HG03460 (cell line): ENCODE measurements around the gene ZNF521.
"Not testable (repeated sequence)": the region's sequence is repeated elsewhere in the genome, so short reads cannot be mapped to it uniquely, and the experiment has no call there.

Experiments used
- ATAC-seq: cut with Tn5 transposase; IDR thresholded peaks from one replicate; pipeline ENCODE4 v1.9.1; 2021; ENCODE audit not compliant: unreplicated experiment

The ZNF521 gene

GRCh38 chr18:25047983-25048382, 304.0 kb downstream of the ZNF521 start:
- ATAC-seq, result no peak

DNA sequence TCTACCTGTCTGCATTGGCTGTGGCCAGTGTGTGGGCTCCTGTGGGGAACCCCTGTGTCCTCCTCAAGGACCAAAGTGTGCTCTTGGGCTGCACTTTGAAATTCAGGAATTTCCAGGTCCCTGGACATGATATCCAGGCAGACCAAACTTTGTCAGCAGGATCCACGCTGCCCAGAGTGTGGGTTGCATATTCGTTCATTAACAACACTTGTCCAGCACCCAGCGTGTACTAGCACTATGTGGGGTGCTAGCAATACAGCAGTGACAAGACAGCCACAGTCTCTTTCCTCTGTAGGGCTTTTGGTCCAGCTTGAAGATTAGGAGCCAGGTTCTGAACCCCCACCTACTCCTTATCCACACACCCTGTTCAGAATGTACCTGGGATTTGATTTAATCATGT, 304.5 kb downstream of the ZNF521 start:
- no peak for ATAC-seq

GRCh38 chr18:25044694-25045093, 307.3 kb downstream of the ZNF521 start:
- ATAC-seq, result no peak

DNA sequence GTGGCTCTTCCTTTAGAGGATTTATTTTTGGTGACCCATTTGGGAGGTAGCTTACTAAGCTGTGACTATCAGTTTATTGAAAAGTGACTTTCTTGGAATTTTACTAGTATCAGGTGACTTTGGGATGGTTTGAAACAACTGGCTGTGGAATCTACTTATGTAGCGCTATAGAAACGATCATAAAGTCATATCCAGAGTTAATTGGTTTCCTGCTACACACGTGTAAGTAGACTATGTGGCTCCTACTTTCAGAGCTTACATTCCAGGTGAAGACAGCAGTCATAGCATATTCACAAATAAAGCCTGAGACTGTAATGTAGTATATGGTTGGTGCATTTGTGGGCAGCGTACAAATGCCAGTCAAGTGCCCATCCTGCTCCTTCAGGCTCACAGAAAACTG, 308.9 kb downstream of the ZNF521 start:
- ATAC-seq, result no peak

- no peak for ATAC-seq
Observed at GRCh38 chr18:25042641-25043051, 309.3 kb downstream of the ZNF521 start.

- ATAC-seq, result no peak
Observed at GRCh38 chr18:25039781-25040180, 312.2 kb downstream of the ZNF521 start.

DNA sequence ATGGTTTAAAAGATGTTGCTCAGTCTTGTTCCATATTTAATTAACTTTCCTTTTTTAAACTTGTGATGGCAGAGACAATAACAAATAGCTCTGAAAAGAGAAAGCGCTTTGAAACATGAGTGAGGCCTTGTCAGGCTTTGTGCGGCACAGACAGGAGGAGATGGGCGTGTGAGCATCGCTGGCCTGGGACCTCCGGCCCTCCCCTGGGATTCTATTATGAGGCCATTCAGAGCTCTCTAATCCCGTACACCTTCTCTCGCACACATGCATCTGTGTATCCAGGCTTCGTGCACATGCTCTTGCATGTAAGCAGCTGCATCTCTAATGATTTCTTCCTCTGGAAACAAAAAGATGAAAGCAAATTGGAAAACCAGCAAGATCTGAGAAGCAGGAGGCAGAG, 313.7 kb downstream of the ZNF521 start:
- ATAC-seq, result no peak

- no peak for ATAC-seq
Observed at GRCh38 chr18:25033747-25034471, 318.1 kb downstream of the ZNF521 start.

DNA sequence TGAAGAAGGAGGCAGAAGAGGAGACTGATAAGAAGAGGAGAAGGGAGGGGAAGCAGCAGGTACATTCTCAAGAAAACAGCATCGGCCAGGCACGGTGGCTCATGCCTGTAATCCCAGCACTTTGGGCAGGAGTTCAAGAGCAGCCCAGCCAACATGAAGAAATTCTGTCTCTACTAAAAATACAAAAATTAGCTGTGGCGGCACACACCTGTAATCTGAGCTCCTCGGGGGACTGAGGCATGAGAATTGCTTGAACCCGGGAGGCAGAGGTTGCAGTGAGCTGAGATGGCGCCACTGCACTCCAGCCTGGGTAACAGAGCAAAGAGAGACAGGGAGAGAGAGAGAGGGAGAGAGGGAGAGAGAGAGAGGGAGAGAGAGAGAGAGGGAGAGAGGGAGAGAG, 318.8 kb downstream of the ZNF521 start:
- ATAC-seq, result not testable (repeated sequence)

DNA sequence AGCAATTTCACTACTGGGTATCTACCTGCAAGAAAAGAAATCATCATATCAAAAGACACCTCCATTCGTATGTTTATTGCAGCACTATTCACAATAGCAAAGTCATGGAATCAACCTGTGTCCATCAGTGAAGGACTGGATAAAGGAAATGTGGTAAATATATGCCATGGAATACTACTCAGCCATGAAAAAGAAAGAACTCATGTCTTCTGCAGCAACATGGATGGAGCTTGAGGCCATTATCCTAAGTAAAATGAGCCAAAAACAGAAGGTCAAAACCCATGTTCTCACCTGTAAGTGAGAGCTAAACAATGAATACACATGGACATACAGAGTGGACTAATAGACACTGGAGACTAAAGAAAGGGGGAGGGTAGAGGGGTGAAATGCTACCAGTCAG, 322.2 kb downstream of the ZNF521 start:
- no peak for ATAC-seq

GRCh38 chr18:25019931-25020330, 332.0 kb downstream of the ZNF521 start:
- no peak for ATAC-seq

GRCh38 chr18:25019086-25019860, 332.7 kb downstream of the ZNF521 start:
- no peak for ATAC-seq

- no peak for ATAC-seq
Observed at GRCh38 chr18:25016666-25017065, 335.3 kb downstream of the ZNF521 start.

DNA sequence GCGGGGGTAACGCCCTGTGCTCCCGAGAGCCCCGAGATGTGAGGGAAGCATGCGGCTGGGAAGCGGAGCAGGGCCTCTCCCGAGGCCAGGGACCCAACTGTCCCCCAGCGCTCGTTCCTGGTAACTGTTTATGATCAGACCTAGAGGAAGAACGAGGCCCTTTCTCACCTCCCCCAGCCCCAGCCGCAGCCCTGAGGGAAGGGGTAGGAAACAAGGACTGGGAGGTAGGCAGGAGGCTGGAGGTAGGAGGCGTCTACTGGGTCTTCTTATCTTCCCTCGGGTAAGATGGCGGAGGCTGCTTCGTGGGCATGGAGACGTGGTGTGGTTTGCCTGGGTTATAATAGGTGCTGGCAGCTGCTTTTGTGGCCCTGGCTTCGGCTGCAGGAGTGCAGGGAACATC, 335.8 kb downstream of the ZNF521 start:
- ATAC-seq, result no peak
